Muscle layer of colon (tissue), 2 donors: ENCODE results near the gene ADAM12.
"Not testable (repeated sequence)": the region's sequence is repeated elsewhere in the genome, so short reads cannot be mapped to it uniquely, and the experiment has no call there.

Experiments
- H3K27ac ChIP-seq: one replicate; pipeline ENCODE4 v1.7.0; 2013; ENCODE audit warnings: low read depth, mild to moderate bottlenecking, low read length, moderate library complexity
- H3K27me3 ChIP-seq, 2 donors: one replicate each; pipeline ENCODE4 v1.7.0; 2013; ENCODE audit warnings: low read length in 2 of 2, mild to moderate bottlenecking in 2 of 2; ENCODE audit not compliant: insufficient read depth in 2 of 2, control insufficient read depth in 1 of 2
- H3K36me3 ChIP-seq: one replicate; pipeline ENCODE4 v1.7.0; 2013; ENCODE audit warnings: mild to moderate bottlenecking, low read length; ENCODE audit not compliant: insufficient read depth
- H3K4me1 ChIP-seq: one replicate; pipeline ENCODE4 v1.7.0; 2013; ENCODE audit warnings: mild to moderate bottlenecking, low read length; ENCODE audit not compliant: insufficient read depth
- H3K4me3 ChIP-seq, 2 donors: one replicate each; pipeline ENCODE4 v1.7.0; 2013; ENCODE audit warnings: low read length in 2 of 2, low read depth in 1 of 2, mild to moderate bottlenecking in 1 of 2, moderate library complexity in 1 of 2
- H3K9ac ChIP-seq: one replicate; pipeline ENCODE4 v1.7.0; 2013; ENCODE audit warnings: low read length
- H3K9me3 ChIP-seq: one replicate; pipeline ENCODE4 v1.7.0; 2013; ENCODE audit warnings: mild to moderate bottlenecking, low read length
- donor health status: abdominal sarcoma.
- donor health status: Adenocarcinoma of cecum.

The ADAM12 gene

DNA sequence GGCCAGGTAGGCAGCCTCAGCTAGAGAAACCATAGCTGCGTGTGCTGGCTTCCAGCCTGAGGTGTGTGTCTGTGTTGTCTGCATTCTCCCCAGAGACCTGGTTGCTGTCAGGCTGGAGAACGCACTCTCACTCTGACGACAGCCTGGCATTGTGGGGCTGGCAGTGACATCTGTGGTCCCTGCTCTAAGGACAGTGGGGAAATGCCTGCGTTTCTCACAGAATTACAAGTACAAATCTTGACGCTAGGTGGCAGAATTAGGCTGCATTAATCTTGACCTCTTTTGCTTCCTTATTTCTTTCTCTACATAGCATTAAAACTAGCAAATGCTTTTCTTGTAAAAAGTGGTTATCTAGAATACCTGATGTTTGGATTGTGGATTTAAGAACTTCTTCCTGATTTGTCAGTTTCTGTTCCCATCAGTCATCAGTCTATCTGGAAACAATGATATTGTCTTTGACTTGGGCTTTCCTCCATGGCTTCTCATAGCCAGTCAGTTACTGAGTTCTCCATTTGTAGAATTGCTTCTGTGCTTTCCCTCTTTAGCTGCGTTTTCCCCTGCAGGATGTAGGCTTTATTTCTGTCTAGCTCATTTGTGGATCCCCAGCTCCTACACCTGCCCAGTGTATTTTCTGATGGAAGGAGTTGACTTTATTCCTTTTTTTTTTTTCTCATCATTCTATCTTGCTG is 405.9 kb downstream of the ADAM12 start:
- H3K27ac ChIP-seq, result no peak overlapping the region
- no peaks in the 10 kb centered on the region for H3K9me3 ChIP-seq
- no peaks in the 10 kb centered on the region for H3K36me3 ChIP-seq
- H3K9ac ChIP-seq, result no peak overlapping the region
- no peak overlapping the region for H3K4me3 ChIP-seq
- H3K4me1 ChIP-seq, result no peaks in the 10 kb centered on the region
- H3K27me3 ChIP-seq, result no peaks in the 10 kb centered on the region

DNA sequence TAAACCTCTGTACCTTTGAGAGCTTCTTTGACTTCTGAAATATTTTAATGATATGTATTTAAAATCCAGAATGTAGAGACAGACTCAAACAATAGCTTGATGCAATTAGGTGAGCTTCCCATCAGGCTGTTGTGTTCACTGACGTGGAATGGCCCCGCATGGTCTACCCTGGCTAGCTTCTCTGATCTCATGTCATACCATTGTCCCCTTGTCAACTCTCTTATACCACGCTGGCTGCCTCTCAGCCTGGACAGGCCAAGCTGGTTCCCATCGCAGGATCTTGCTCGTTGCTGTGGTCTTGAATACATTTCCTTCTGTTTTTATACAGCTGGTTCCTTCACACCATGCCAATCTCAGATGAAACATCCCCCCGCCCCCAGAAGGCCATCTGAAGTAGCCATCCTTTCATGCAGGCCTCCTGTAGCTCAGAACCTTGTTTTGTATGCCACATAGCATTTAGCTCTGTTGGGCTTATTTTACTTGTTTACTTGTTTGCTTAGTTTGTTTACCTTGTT is 407.7 kb downstream of the ADAM12 start:
- no peaks in the 10 kb centered on the region for H3K27me3 ChIP-seq

DNA sequence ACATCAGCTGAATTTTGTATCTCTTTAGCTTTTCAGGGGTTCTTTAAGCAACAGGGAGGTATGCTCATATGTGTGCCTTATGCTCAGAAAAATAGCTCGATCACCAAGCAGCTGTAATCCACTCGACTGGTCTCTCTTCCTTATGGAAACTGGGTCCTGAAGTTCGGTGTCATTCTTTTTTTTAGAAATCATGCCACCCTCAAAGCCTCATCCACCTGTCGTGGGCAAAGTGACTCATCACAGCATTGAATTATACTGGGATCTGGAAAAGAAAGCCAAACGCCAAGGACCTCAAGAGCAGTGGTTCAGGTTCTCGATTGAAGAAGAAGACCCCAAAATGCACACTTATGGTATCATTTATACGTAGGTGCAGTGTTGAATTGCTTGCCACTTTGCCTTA is 408.3 kb downstream of the ADAM12 start:
- H3K4me1 ChIP-seq, result no peaks in the 10 kb centered on the region
- H3K27ac ChIP-seq, result no peak overlapping the region
- H3K9ac ChIP-seq, result no peak overlapping the region
- H3K36me3 ChIP-seq, result no peaks in the 10 kb centered on the region
- H3K9me3 ChIP-seq, result no peaks in the 10 kb centered on the region
- H3K27me3 ChIP-seq, result no peaks in the 10 kb centered on the region
- H3K4me3 ChIP-seq, result no peak overlapping the region

More for the DNA sequence above, 407.7 kb downstream of the ADAM12 start:
- no peak overlapping the region for H3K27ac ChIP-seq
- H3K4me1 ChIP-seq, result no peaks in the 10 kb centered on the region
- no peak overlapping the region for H3K9ac ChIP-seq
- H3K36me3 ChIP-seq, result no peaks in the 10 kb centered on the region
- no peaks in the 10 kb centered on the region for H3K9me3 ChIP-seq
- H3K4me3 ChIP-seq, result no peak overlapping the region

DNA sequence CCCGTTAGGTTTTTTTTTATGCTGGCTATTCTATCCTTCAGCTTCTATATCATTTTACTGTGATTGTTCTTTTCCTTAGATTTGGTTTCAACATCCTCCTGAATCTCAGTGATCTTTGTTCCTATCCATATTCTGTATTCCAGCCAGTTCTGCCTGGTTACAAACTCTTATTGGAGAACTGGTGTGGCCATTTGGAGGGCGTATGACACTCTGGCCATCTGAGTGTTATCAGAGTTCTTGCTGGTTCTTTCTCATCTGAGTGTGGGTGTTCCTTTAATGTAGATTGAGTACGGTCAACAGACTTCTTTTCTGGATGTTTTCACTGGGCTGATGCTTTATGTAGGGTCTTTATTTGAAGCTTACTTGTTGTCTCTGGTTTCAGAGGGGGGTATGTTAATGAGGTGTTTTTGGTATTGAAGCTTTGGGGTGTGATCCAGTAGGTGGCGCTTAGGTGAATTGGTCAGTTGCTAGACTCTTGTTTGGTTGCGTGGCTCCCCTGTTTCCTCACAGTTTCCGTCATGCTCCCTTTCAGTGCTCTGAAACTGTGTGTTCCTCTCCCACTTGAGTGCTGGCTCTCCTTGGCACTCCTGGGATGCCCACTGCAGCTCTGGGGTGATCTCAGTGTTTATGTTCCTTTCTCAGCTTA is 411.2 kb downstream of the ADAM12 start:
- Histone ChIP-seq H3K27ac (no peak overlapping the region), H3K36me3 (no peaks in the 10 kb centered on the region), H3K27me3 (no peaks in the 10 kb centered on the region), H3K9me3 (no peaks in the 10 kb centered on the region), H3K4me1 (no peaks in the 10 kb centered on the region), H3K9ac (no peak overlapping the region), H3K4me3 (no peak overlapping the region)

DNA sequence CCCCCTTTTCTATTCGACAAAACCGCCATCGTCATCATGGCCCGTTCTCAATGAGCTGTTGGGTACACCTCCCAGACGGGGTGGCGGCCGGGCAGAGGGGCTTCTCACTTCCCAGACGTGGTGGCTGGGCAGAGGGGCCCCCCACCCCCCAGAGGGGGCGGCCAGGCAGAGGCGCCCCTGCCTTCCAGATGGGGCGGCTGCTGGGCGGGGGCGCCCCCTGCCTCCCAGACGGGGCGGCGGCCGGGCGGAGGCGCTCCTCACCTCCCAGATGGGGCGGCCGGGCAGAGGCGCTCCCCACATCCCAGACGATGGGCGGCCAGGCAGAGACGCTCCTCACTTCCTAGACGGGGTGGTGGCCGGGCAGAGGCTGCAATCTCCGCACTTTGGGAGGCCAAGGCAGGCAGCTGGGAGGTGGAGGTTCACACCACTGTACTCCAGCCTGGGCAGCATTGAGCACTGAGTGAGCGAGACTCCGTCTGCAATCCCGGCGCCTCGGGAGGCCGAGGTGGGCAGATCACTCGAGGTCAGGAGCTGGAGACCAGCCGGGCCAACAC is 418.1 kb downstream of the ADAM12 start:
- not testable (repeated sequence) for H3K27me3 ChIP-seq, H3K36me3 ChIP-seq, H3K27ac ChIP-seq, H3K9ac ChIP-seq, H3K4me1 ChIP-seq, H3K4me3 ChIP-seq, H3K9me3 ChIP-seq

DNA sequence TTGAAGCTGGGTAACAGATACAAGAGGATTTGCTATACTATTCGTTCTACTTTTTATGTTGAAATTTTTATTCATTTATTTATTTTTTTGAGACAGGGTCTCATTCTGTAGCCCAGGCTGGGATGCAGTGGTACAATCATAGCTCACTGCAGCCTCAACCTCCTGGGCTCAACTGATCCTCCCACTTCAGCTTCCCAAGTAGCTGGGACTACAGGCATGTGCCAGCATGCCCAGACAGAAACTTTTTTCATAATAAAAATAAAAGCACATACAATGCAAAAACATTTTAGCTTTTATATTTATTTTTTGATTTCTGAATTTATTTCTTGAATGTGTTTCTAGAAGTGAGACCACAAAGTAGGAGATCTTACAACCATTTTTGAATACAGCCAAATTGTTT is 420.7 kb downstream of the ADAM12 start:
- Histone ChIP-seq H3K9me3 (no peaks in the 10 kb centered on the region), H3K4me1 (no peaks in the 10 kb centered on the region), H3K27ac (no peak overlapping the region), H3K9ac (no peak overlapping the region), H3K27me3 (no peaks in the 10 kb centered on the region), H3K4me3 (no peak overlapping the region), H3K36me3 (no peaks in the 10 kb centered on the region)

DNA sequence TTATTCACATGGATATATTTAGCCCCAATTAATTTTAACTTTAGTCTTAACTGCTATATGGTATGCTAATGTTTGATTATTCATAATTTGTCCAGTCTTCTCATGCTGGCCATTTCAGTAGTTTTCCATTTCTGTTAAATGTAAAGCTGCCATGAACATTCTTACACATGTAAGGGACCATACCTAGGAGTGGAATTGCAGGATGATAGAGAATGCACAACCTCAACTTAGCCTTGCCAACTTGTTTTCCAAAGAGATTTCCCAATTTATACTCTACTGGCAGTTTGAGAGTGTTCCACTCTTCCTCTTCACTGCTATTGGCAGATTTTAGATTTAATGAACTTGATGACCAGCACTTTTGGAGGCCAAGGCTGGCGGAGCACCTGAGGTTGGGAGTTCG is 423.7 kb downstream of the ADAM12 start:
- no peaks in the 10 kb centered on the region for H3K27me3 ChIP-seq

More for the DNA sequence above, 423.7 kb downstream of the ADAM12 start:
- no peak overlapping the region for H3K4me3 ChIP-seq
- no peaks in the 10 kb centered on the region for H3K4me1 ChIP-seq
- H3K9ac ChIP-seq, result no peak overlapping the region
- no peaks in the 10 kb centered on the region for H3K36me3 ChIP-seq
- H3K27ac ChIP-seq, result no peak overlapping the region
- H3K9me3 ChIP-seq, result no peaks in the 10 kb centered on the region
